ENCODE results near the gene VPS11.

- no peak for TF ChIP-seq CTCF (IDR thresholded peaks at IDR 0.05)
- no peak for TF ChIP-seq POLR2A (IDR thresholded peaks at IDR 0.05)
Measured at GRCh38 chr11:119048644-119049043, 19.0 kb upstream of the VPS11 start.
